Right ventricle myocardium superior (tissue), 1 donor: ENCODE results near the gene CNOT10. TPM values are rescaled to one million over a fixed set of nuclear protein-coding genes. Genes with fewer than 3 reads are reported as not detected.
"Not testable (repeated sequence)": the region's sequence is repeated elsewhere in the genome, so short reads cannot be mapped to it uniquely, and the experiment has no call there.

Source experiments
- ATAC-seq: fragments of 200-7000 bp; cut with Tn5 transposase; one replicate; pipeline ENCODE4 v1.9.1; 2020; ENCODE audit warnings: mild to moderate bottlenecking; ENCODE audit not compliant: poor library complexity
- DNase-seq: peaks from one replicate; pipeline ENCODE4 v3.0.0-alpha.2; 2020
- intact Hi-C: fragments of 100-400 bp; cut with DNase I; formaldehyde crosslinking; loops from one replicate; pipeline ENCODE4 v1.11.2; 2022
- total RNA-seq: library from RNA; stranded (reverse); fragmentation: NEBNext Ultra II Directional; extraction: Animal tissue kit (Norgen Biotek cat#: 25700); gene quantifications from one replicate; pipeline ENCODE4 v1.2.1, GENCODE V29; 2021
- donor health status: DM: no; HTN: yes; CAD: no; lungs with severe emphysema.

The CNOT10 gene
- total RNA-seq, 1 donor from 2014 or later, result 12.5 TPM

GRCh38 chr3:32743470-32743869, 58.5 kb downstream of the CNOT10 start:
- DNase-seq, ATAC-seq, intact Hi-C loops: not testable (repeated sequence)

GRCh38 chr3:32743934-32744333, 58.9 kb downstream of the CNOT10 start:
- no peak for ATAC-seq
- intact Hi-C loops, result no loop called here

GRCh38 chr3:32751377-32751776, 66.4 kb downstream of the CNOT10 start:
- DNase-seq, result no peak
- intact Hi-C loops, result no loop called here
- ATAC-seq, result no peak

More at GRCh38 chr3:32743934-32744333, 58.9 kb downstream of the CNOT10 start:
- no peak for DNase-seq

- DNase-seq, result no peak
- no peak for ATAC-seq
- intact Hi-C loops, result no loop called here
Measured at GRCh38 chr3:32755761-32756160, 70.8 kb downstream of the CNOT10 start.

GRCh38 chr3:32757618-32758374, 72.8 kb downstream of the CNOT10 start:
- intact Hi-C loops, result no loop called here
- DNase-seq, result no peak
- ATAC-seq, result peak; percentile 80

GRCh38 chr3:32758375-32758753, 73.4 kb downstream of the CNOT10 start:
- DNase-seq (no peak), ATAC-seq (no peak)
- intact Hi-C loops, result no loop called here

- intact Hi-C loops, result no loop called here
- DNase-seq (no peak), ATAC-seq (no peak)
Measured at GRCh38 chr3:32759342-32759741, 74.4 kb downstream of the CNOT10 start.

GRCh38 chr3:32764481-32764880, 79.5 kb downstream of the CNOT10 start:
- intact Hi-C loops, result no loop called here
- no peak for DNase-seq
- ATAC-seq, result no peak

- ATAC-seq (no peak), DNase-seq (no peak)
- intact Hi-C loops, result no loop called here
Measured at GRCh38 chr3:32778389-32778788, 93.4 kb downstream of the CNOT10 start.

GRCh38 chr3:32780071-32780734, 95.2 kb downstream of the CNOT10 start:
- DNase-seq, result no peak
- ATAC-seq, result no peak
- intact Hi-C loops, result no loop called here

GRCh38 chr3:32780735-32781210, 95.8 kb downstream of the CNOT10 start:
- DNase-seq, result peak; percentile 56
- intact Hi-C loops, result no loop called here

GRCh38 chr3:32781211-32781968, 96.4 kb downstream of the CNOT10 start:
- intact Hi-C loops, result no loop called here
- DNase-seq (peak; percentile 87), ATAC-seq (peak; percentile 98)

More at GRCh38 chr3:32780735-32781210, 95.8 kb downstream of the CNOT10 start:
- peak; percentile 78 for ATAC-seq

GRCh38 chr3:32781969-32782270, 96.9 kb downstream of the CNOT10 start:
- ATAC-seq, DNase-seq, intact Hi-C loops: not testable (repeated sequence)

- intact Hi-C loops, result no loop called here
- no peak for DNase-seq
- ATAC-seq, result no peak
Measured at GRCh38 chr3:32782407-32782806, 97.4 kb downstream of the CNOT10 start.

GRCh38 chr3:32791833-32792232, 106.8 kb downstream of the CNOT10 start:
- intact Hi-C loops, result no loop called here
- DNase-seq (no peak), ATAC-seq (no peak)

GRCh38 chr3:32794487-32795308, 109.7 kb downstream of the CNOT10 start:
- no peak for DNase-seq
- intact Hi-C loops, result no loop called here
- ATAC-seq, result no peak

- intact Hi-C loops, ATAC-seq, DNase-seq: not testable (repeated sequence)
Measured at GRCh38 chr3:32796384-32796950, 111.5 kb downstream of the CNOT10 start.

GRCh38 chr3:32797776-32798175, 112.8 kb downstream of the CNOT10 start:
- intact Hi-C loops, result no loop called here
- no peak for ATAC-seq
- DNase-seq, result no peak
